ENCODE data around the gene CDH23. TPM values are rescaled to one million over a fixed set of nuclear protein-coding genes. Genes with fewer than 3 reads are reported as not detected.

CDH23 gene
- total RNA-seq, 4 donors from 2014 or later, result 0.57 to 5.9 (median 1.0) TPM

DNA sequence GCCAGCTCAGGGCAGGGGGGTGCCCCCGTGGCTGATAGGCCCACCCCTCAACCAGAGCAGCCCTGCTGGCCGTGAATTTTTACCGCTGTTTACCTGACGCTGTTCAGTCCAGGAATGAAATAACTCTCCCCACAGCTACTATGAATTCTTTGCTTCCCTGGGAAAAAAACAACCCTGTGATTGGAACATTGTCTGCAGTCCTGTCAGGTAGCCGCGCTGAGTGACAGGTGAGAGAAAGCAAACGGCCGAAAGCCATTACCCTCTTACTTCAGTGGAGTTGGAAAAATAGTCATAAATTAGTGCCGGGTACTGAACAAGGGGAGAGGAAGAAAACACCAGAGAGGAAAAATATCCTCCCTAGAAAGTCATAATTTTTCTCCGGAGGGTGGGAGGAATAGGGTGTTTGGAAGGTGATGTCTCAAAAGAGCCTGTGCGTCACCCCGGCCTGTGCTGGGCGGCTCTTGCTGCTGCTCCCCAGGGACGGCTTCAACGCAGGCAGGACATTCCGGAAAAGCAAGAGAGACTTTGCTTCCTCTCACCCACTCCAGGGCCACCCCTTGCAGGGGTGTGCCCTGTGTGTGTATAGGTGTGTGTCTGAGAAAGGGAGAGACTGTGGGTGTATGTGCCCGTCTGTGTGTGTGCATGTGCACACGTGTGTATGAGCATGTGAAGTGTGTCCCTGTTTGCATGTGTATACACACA, 69.0 kb downstream of the CDH23 start:
- Histone ChIP-seq H3K27me3 (no peaks in the 10 kb centered on the region), H3K36me3 (no peaks in the 10 kb centered on the region), H3K9me3 (no peaks in the 10 kb centered on the region), H3K4me3 (no peak overlapping the region), H3K27ac (no peak overlapping the region), H3K4me1 (no peaks in the 10 kb centered on the region)
- TF ChIP-seq, protein P1, sequence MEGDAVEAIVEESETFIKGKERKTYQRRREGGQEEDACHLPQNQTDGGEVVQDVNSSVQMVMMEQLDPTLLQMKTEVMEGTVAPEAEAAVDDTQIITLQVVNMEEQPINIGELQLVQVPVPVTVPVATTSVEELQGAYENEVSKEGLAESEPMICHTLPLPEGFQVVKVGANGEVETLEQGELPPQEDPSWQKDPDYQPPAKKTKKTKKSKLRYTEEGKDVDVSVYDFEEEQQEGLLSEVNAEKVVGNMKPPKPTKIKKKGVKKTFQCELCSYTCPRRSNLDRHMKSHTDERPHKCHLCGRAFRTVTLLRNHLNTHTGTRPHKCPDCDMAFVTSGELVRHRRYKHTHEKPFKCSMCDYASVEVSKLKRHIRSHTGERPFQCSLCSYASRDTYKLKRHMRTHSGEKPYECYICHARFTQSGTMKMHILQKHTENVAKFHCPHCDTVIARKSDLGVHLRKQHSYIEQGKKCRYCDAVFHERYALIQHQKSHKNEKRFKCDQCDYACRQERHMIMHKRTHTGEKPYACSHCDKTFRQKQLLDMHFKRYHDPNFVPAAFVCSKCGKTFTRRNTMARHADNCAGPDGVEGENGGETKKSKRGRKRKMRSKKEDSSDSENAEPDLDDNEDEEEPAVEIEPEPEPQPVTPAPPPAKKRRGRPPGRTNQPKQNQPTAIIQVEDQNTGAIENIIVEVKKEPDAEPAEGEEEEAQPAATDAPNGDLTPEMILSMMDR (IDR thresholded peaks at IDR 0.05), result no peak
- TF ChIP-seq POLR2A (IDR thresholded peaks at IDR 0.05), result no peak
- DNase-seq, result no peak
- 70 to 90% methylated on average over 14 to 15 of the region's 18 CpGs for WGBS, 2 donors
- intact Hi-C loops (cut with DNase I), result no loop called here

DNA sequence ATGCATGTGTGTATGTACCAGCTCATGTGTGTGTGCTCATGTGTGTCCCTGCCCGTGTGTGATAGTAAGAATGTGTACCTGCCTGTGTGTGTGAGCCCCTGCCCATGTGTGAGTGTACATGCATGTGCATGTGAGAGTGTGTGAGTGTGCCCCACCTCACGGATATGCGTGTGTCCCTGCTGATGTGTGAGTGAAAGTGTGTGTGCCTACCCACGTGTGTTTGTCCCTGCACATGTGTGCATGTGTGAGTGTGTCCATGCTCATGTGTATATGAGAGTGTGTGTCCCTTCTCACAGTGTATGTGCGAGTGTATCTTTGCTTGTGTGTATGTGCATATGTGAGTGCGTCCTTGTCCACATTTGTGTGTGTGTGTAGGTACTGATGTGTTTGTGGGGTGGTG, 69.6 kb downstream of the CDH23 start:
- no peak for TF ChIP-seq POLR2A (IDR thresholded peaks at IDR 0.05)
- Histone ChIP-seq H3K27me3 (no peaks in the 10 kb centered on the region), H3K27ac (no peak overlapping the region), H3K9me3 (no peaks in the 10 kb centered on the region), H3K4me3 (no peak overlapping the region), H3K4me1 (no peaks in the 10 kb centered on the region), H3K36me3 (no peaks in the 10 kb centered on the region)
- 78 to 81% methylated on average over 5 of the region's 6 CpGs for WGBS, 2 donors
- intact Hi-C loops (cut with DNase I), result no loop called here
- DNase-seq, result no peak

DNA sequence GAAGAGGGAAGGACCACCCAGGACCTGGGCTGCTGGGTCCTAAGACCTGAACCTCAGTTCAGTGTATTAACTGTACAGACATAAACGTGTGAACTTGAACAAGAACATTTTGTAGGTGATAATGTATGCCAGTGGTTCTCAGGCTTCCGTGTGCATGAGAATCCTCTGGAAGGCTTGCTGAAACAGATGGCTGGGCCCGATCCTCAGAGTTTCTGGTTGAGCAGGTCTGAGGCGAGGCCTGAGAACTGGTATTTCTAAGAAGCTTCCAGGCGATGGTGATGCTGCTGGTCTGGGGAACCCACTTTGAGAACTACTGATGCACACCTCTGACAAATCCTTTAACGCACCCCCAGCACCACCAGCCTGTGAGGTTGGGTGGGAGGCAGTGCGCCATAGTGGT, 70.4 kb downstream of the CDH23 start:
- Histone ChIP-seq H3K36me3 (no peaks in the 10 kb centered on the region), H3K27ac (no peak overlapping the region), H3K27me3 (no peaks in the 10 kb centered on the region), H3K4me3 (no peak overlapping the region), H3K9me3 (no peaks in the 10 kb centered on the region), H3K4me1 (peaks cover 0 to under 1% (median 0%) of the 10 kb centered on the region in 3 donors)
- TF ChIP-seq POLR2A (IDR thresholded peaks at IDR 0.05), result no peak
- TF ChIP-seq, protein P1 (IDR thresholded peaks at IDR 0.05), result no peak
- DNase-seq, result no peak
- 79 to 93% methylated on average over 3 to 7 of the region's 7 CpGs for WGBS, 2 donors
- intact Hi-C loops (cut with DNase I), result no loop called here

DNA sequence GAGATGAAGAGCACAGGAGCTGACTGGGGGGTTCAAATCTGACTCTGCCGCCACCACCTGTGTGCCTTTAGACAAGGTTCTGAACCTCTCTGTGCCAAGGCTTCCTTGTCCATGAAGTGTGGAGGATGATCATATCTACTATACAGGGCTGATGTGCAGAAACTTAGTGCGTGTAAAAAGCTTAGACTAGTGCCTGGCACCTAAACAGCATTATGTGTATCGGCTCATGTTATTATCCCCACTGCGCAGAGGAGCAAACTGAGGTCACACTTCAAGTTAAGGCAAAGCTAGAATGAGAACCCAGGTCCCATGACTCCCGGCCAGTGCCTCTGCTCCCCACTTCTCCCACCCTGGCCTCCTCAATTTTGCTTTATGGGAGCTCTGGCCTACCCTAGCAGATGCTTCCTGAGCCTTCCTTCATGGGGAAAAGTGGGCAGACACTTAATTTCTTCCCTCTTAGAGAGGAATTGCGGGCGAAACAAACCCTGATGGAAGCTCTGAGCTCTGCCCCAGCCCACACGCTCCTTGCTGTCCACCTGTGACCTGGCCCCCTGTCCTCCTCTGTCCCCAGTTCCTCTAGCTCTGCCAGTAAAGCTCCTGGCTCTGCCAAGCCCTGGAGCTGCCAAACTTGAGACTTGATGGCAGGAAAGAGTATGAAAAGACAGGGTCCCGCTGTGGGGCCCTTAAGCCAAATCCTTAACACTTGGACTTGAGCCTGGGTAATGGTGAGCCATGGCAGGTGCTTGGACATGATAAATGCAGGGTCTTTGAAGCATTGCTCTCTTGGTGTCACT, 71.0 kb downstream of the CDH23 start:
- TF ChIP-seq, protein P1 (IDR thresholded peaks at IDR 0.05), result no peak
- TF ChIP-seq POLR2A (IDR thresholded peaks at IDR 0.05), result no peak
- DNase-seq, result no peak
- Histone ChIP-seq H3K9me3 (no peaks in the 10 kb centered on the region), H3K27ac (no peak overlapping the region), H3K36me3 (no peaks in the 10 kb centered on the region), H3K4me3 (no peak overlapping the region), H3K27me3 (no peaks in the 10 kb centered on the region), H3K4me1 (peaks cover 0 to 5% (median 0%) of the 10 kb centered on the region in 3 donors)
- 89 to 93% methylated on average over 6 to 9 of the region's 9 CpGs for WGBS, 2 donors
- intact Hi-C loops (cut with DNase I), result no loop called here

DNA sequence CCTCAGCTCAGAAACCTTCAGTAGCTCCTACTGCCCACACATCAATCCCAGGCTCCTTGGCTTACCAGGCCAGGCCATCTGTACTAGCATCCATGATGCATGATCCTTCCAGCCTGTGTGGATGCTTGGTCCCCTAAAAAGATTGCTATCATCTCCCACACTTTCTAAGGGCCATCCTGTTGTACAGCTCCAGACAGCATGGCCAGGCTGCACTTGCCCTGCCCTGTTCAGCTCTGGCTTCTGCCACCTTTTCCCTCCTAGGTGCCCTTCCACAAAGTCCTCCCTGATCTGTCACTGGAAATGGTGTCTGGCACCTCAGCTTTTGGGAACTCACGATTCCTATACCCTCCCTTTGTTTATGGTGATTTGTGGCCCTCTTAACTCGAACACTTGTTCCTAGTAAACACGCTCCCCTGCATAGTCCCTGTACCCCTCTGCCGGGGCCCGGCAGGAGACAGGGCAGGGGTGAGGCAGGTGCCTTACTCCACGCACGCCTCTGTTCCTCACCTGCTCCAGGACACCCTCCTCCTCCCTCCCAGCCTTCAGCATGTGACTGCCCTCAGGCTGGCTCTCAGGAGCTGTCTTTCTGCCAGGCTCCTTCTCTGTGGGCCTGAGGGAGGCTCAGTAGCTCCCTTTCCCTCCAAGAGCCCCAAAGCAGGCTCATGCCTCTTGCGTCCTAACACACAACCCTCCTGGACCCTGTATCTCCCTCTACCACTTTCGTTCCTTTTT, 71.8 kb downstream of the CDH23 start:
- no peak overlapping the region for H3K4me3 ChIP-seq
- H3K27ac ChIP-seq, result no peak overlapping the region
- H3K36me3 ChIP-seq, result no peaks in the 10 kb centered on the region
- whole genome bisulfite sequencing, 2 donors, result 59 to 63% methylated on average over 9 of the region's 9 CpGs
- no peaks in the 10 kb centered on the region for H3K27me3 ChIP-seq
- H3K9me3 ChIP-seq, result no peaks in the 10 kb centered on the region
- intact Hi-C loops (cut with DNase I), result no loop called here
- no peak for TF ChIP-seq POLR2A (IDR thresholded peaks at IDR 0.05)
- TF ChIP-seq, protein P1 (IDR thresholded peaks at IDR 0.05), result no peak
- H3K4me1 ChIP-seq, result peaks cover 0 to 5% (median 0%) of the 10 kb centered on the region in 3 donors
- no peak for DNase-seq
